ENCODE data around the gene NLRP9.
"Not testable (repeated sequence)": the region's sequence is repeated elsewhere in the genome, so short reads cannot be mapped to it uniquely, and the experiment has no call there.

NLRP9 gene

GRCh38 chr19:55738302-55738701 lies at the start of gene NLRP9:
NLRP9 (minus strand) TSS chr19:55738402; CDS start chr19:55738374, 28 bp downstream.
- no peak for DNase-seq

GRCh38 chr19:55781112-55781511 lies 42.9 kb upstream of the NLRP9 start:
- DNase-seq, result no peak

- DNase-seq, result no peak
Measured at GRCh38 chr19:55778331-55778730, 40.1 kb upstream of the NLRP9 start.

GRCh38 chr19:55777528-55777927 lies 39.3 kb upstream of the NLRP9 start:
- no peak for DNase-seq

- not testable (repeated sequence) for DNase-seq
Measured at GRCh38 chr19:55769632-55770031, 31.4 kb upstream of the NLRP9 start.

- not testable (repeated sequence) for DNase-seq
Measured at GRCh38 chr19:55768818-55769217, 30.6 kb upstream of the NLRP9 start, which contains the start of gene RFPL4AL1. RFPL4AL1 (plus strand) TSS chr19:55769118; CDS start chr19:55771805, 2,687 bp downstream.

- DNase-seq, result no peak
Measured at GRCh38 chr19:55766466-55766865, 28.3 kb upstream of the NLRP9 start.

- DNase-seq, result not testable (repeated sequence)
Measured at GRCh38 chr19:55758797-55759196, 20.6 kb upstream of the NLRP9 start, which contains the start of gene RFPL4A. RFPL4A (plus strand) TSS chr19:55759097; CDS start chr19:55761801, 2,704 bp downstream.

GRCh38 chr19:55756808-55757207 lies 18.6 kb upstream of the NLRP9 start:
- not testable (repeated sequence) for DNase-seq

GRCh38 chr19:55753401-55753800 lies 15.2 kb upstream of the NLRP9 start:
- DNase-seq, result no peak

GRCh38 chr19:55750715-55751114 lies 12.5 kb upstream of the NLRP9 start:
- DNase-seq, result no peak

- DNase-seq, result not testable (repeated sequence)
Measured at GRCh38 chr19:55730378-55730777, 7.8 kb downstream of the NLRP9 start.

- no peak for DNase-seq
Measured at GRCh38 chr19:55723491-55723890, 14.7 kb downstream of the NLRP9 start.

GRCh38 chr19:55720801-55721200 lies 17.4 kb downstream of the NLRP9 start:
- no peak for DNase-seq

GRCh38 chr19:55720214-55720746 lies 17.9 kb downstream of the NLRP9 start:
- no peak for DNase-seq

GRCh38 chr19:55717879-55718711 lies 20.1 kb downstream of the NLRP9 start:
- not testable (repeated sequence) for DNase-seq

- DNase-seq, result no peak
Measured at GRCh38 chr19:55717251-55717650, 21.0 kb downstream of the NLRP9 start.

GRCh38 chr19:55716531-55716930 lies 21.7 kb downstream of the NLRP9 start:
- DNase-seq, result no peak

GRCh38 chr19:55712804-55713631 lies 25.2 kb downstream of the NLRP9 start:
- DNase-seq, result no peak

- no peak for DNase-seq
Measured at GRCh38 chr19:55711719-55712118, 26.5 kb downstream of the NLRP9 start.

- DNase-seq, result no peak
Measured at GRCh38 chr19:55705972-55706371, 32.2 kb downstream of the NLRP9 start.

- no peak for DNase-seq
Measured at GRCh38 chr19:55704494-55705245, 33.5 kb downstream of the NLRP9 start.
